Smooth muscle cell (in vitro differentiated cells): ENCODE results near the gene SPATC1L. TPM values are rescaled to one million over a fixed set of nuclear protein-coding genes. Genes with fewer than 3 reads are reported as not detected.

Experiments
- DNase-seq: peaks from one replicate; lab custom pipeline; 2025; ENCODE audit not compliant: unreplicated experiment; lab: John Stamatoyannopoulos, UW
- H2AFZ ChIP-seq: fragments of 200-600 bp; sonication (generic); 2 replicates; pipeline ENCODE4 v1.6.0; 2016; ENCODE audit warnings: antibody characterized with exemption, low read depth, mild to moderate bottlenecking
- H3F3A ChIP-seq: fragments of 200-600 bp; sonication (generic); 2 replicates; pipeline ENCODE4 v1.6.0; 2017; ENCODE audit warnings: antibody characterized with exemption, low read depth
- H3K27ac ChIP-seq: fragments of 200-600 bp; sonication (generic); 2 replicates; pipeline ENCODE4 v1.5.1; 2016; ENCODE audit warnings: low read depth, mild to moderate bottlenecking
- H3K27me3 ChIP-seq: fragments of 200-600 bp; sonication (generic); 2 replicates; pipeline ENCODE4 v1.6.1; 2016; ENCODE audit warnings: low read depth, mild to moderate bottlenecking
- H3K36me3 ChIP-seq: fragments of 200-600 bp; sonication (generic); 2 replicates; pipeline ENCODE4 v1.5.1; 2016; ENCODE audit warnings: low read depth
- H3K4me1 ChIP-seq: fragments of 200-600 bp; sonication (generic); 2 replicates; pipeline ENCODE4 v1.5.1; 2016; ENCODE audit warnings: low read depth
- H3K4me2 ChIP-seq: fragments of 200-600 bp; sonication (generic); 2 replicates; pipeline ENCODE4 v1.6.0; 2016; ENCODE audit warnings: mild to moderate bottlenecking
- H3K4me3 ChIP-seq: fragments of 200-600 bp; sonication (generic); 2 replicates; pipeline ENCODE4 v1.5.1; 2016; ENCODE audit warnings: mild to moderate bottlenecking
- H3K79me2 ChIP-seq: fragments of 200-600 bp; sonication (generic); 2 replicates; pipeline ENCODE4 v1.6.0; 2016; ENCODE audit warnings: low read depth, mild to moderate bottlenecking
- H3K9ac ChIP-seq: fragments of 200-600 bp; sonication (generic); 2 replicates; pipeline ENCODE4 v1.6.0; 2016; ENCODE audit warnings: low read depth
- H3K9me3 ChIP-seq: fragments of 200-600 bp; sonication (generic); replicated peaks from 2 replicates; pipeline ENCODE4 v1.5.1; 2016; ENCODE audit warnings: low read depth
- H4K20me1 ChIP-seq: fragments of 200-600 bp; sonication (generic); 2 replicates; pipeline ENCODE4 v1.6.0; 2016; ENCODE audit warnings: low read depth
- CTCF ChIP-seq: fragments of 200-600 bp; sonication (generic); IDR thresholded peaks from 2 replicates; pipeline ENCODE4 v1.5.1; 2017; ENCODE audit warnings: borderline replicate concordance, mild to moderate bottlenecking, antibody characterized with exemption; ENCODE audit not compliant: insufficient read depth, poor library complexity, severe bottlenecking
- WGBS: methylation state at CpG from one replicate; pipeline ENCODE4 v1.1.7; 2016; ENCODE audit warnings: low lambda C conversion rate; 5-methylcytosine and 5-hydroxymethylcytosine counted together
- polyA plus RNA-seq: library from polyadenylated mRNA; unstranded; fragments of >200 nt; fragmentation: Nextera tagmentation; extraction: Ambion mirVana; gene quantifications from 2 replicates; pipeline ENCODE4 v1.2.1, GENCODE V29; 2016
- total RNA-seq: library from RNA; depleted of rRNA; stranded (reverse); fragments of >200 nt; gene quantifications from 2 replicates; pipeline ENCODE4 v1.2.3, GENCODE V29; 2014

The SPATC1L gene
- total and polyA plus RNA-seq, 2 experiments from 2014 or later, result 6.4 to 36.5 TPM

- peaks cover 3% of the 10 kb centered on the region for H3K36me3 ChIP-seq
- no peak overlapping the region for H3K4me2 ChIP-seq
- 81% methylated on average over 13 of the region's 13 CpGs for WGBS
- no peak overlapping the region for H2AFZ ChIP-seq
- no peak overlapping the region for H3K4me3 ChIP-seq
- no peaks in the 10 kb centered on the region for H3K27me3 ChIP-seq
- H4K20me1 ChIP-seq, result no peaks in the 10 kb centered on the region
- TF ChIP-seq CTCF, result no peak
- peaks cover 7% of the 10 kb centered on the region for H3F3A ChIP-seq
- no peak overlapping the region for H3K27ac ChIP-seq
- no peak overlapping the region for H3K9ac ChIP-seq
- H3K79me2 ChIP-seq, result peaks cover 2% of the 10 kb centered on the region
- no peak for DNase-seq
- H3K4me1 ChIP-seq, result no peaks in the 10 kb centered on the region
- H3K9me3 ChIP-seq, result no peaks in the 10 kb centered on the region
Observed at GRCh38 chr21:46199436-46200373, 15.4 kb upstream of the SPATC1L start.

GRCh38 chr21:46196733-46197132 lies 12.5 kb upstream of the SPATC1L start:
- H2AFZ ChIP-seq, result no peak overlapping the region
- peaks cover 2% of the 10 kb centered on the region for H3K79me2 ChIP-seq
- no peak overlapping the region for H3K4me3 ChIP-seq
- no peak overlapping the region for H3K9ac ChIP-seq
- no peak overlapping the region for H3K27ac ChIP-seq
- no peaks in the 10 kb centered on the region for H3K9me3 ChIP-seq
- no peak for TF ChIP-seq CTCF
- no peak for DNase-seq
- H3K4me1 ChIP-seq, result no peaks in the 10 kb centered on the region
- H3F3A ChIP-seq, result no peaks in the 10 kb centered on the region
- no peak overlapping the region for H3K4me2 ChIP-seq
- H3K36me3 ChIP-seq, result no peaks in the 10 kb centered on the region
- no peaks in the 10 kb centered on the region for H4K20me1 ChIP-seq
- H3K27me3 ChIP-seq, result no peaks in the 10 kb centered on the region
- WGBS, result 91% methylated on average over 20 of the region's 20 CpGs

GRCh38 chr21:46195595-46196195 lies 11.4 kb upstream of the SPATC1L start:
- Histone ChIP-seq H3K9me3 (no peaks in the 10 kb centered on the region), H3K9ac (no peak overlapping the region), H3K4me3 (no peak overlapping the region), H3K27me3 (no peaks in the 10 kb centered on the region), H3K79me2 (peaks cover 2% of the 10 kb centered on the region), H3K4me1 (no peaks in the 10 kb centered on the region), H3K4me2 (no peak overlapping the region), H4K20me1 (no peaks in the 10 kb centered on the region), H3K36me3 (no peaks in the 10 kb centered on the region), H2AFZ (no peak overlapping the region), H3F3A (no peaks in the 10 kb centered on the region), H3K27ac (no peak overlapping the region)
- no peak for DNase-seq
- 91% methylated on average over 20 of the region's 20 CpGs for WGBS
- TF ChIP-seq CTCF, result no peak
